DND-41 (cell line): ENCODE measurements around the gene PRELP.
A peak's percentile ranks its signal among the peaks of the same experiment; 100 is the strongest.

Source experiments
- ATAC-seq: fragments of 200-7000 bp; cut with Tn5 transposase; 3 replicates; pipeline ENCODE4 v1.9.1; 2021; ENCODE audit warnings: low read depth; ENCODE audit not compliant: insufficient read depth
- DNase-seq: peaks from one replicate; pipeline ENCODE4 v3.0.0-alpha.2; 2020
- H2AFZ ChIP-seq: 2 replicates; pipeline ENCODE4 v1.6.0; 2012; ENCODE audit warnings: low read depth, low read length
- H3K27ac ChIP-seq: 2 replicates; pipeline ENCODE4 v1.5.1; 2012; ENCODE audit warnings: low read length, inconsistent platforms
- H3K27me3 ChIP-seq: fragments of 200-600 bp; sonication (generic); 2 replicates; pipeline ENCODE4 v1.6.0; 2012; ENCODE audit warnings: low read length, mild to moderate bottlenecking, inconsistent platforms; ENCODE audit not compliant: insufficient read depth, poor library complexity
- H3K36me3 ChIP-seq: 2 replicates; pipeline ENCODE4 v1.5.1; 2012; ENCODE audit warnings: low read length, inconsistent platforms; ENCODE audit not compliant: insufficient read depth
- H3K4me1 ChIP-seq: 2 replicates; pipeline ENCODE4 v1.5.1; 2012; ENCODE audit warnings: mild to moderate bottlenecking, low read length; ENCODE audit not compliant: insufficient read depth
- H3K4me2 ChIP-seq: 2 replicates; pipeline ENCODE4 v1.6.0; 2012; ENCODE audit warnings: mild to moderate bottlenecking, moderate library complexity, low read length, inconsistent platforms; ENCODE audit not compliant: insufficient read depth
- H3K4me3 ChIP-seq, 2 experiments: fragments of 200-600 bp in 1 of 2; shearing (Covaris generic) in 1 of 2; 2 replicates each; pipeline ENCODE4 v1.5.1; 2012 to 2016; ENCODE audit warnings: inconsistent platforms in 2 of 2, low read length in 2 of 2, mild to moderate bottlenecking in 2 of 2, low read depth in 1 of 2, moderate library complexity in 1 of 2
- H3K79me2 ChIP-seq: 2 replicates; pipeline ENCODE4 v1.6.0; 2012; ENCODE audit warnings: low read length, inconsistent platforms; ENCODE audit not compliant: insufficient read depth
- H3K9ac ChIP-seq: 2 replicates; pipeline ENCODE4 v1.6.0; 2012; ENCODE audit warnings: low read depth, mild to moderate bottlenecking, inconsistent platforms, low read length, moderate library complexity
- H3K9me3 ChIP-seq: 2 replicates; pipeline ENCODE4 v1.5.1; 2012; ENCODE audit warnings: low read length, moderate library complexity, mild to moderate bottlenecking, inconsistent platforms; ENCODE audit not compliant: insufficient read depth, severe bottlenecking
- H4K20me1 ChIP-seq: 2 replicates; pipeline ENCODE4 v1.6.0; 2012; ENCODE audit warnings: low read length; ENCODE audit not compliant: insufficient read depth
- EZH2 ChIP-seq: IDR thresholded peaks from 3 replicates; pipeline ENCODE4 v1.6.1; 2012; ENCODE audit warnings: borderline replicate concordance, low read depth, mild to moderate bottlenecking, moderate library complexity, low read length, inconsistent platforms; ENCODE audit not compliant: severe bottlenecking
- TF ChIP-seq, protein P1 (sequence below): IDR thresholded peaks from 2 replicates; pipeline ENCODE4 v1.5.1; 2012; ENCODE audit warnings: borderline replicate concordance, low read length, moderate library complexity, mild to moderate bottlenecking; ENCODE audit not compliant: poor library complexity, severe bottlenecking; ENCODE audit errors: extremely low read depth

Gene PRELP

DNA sequence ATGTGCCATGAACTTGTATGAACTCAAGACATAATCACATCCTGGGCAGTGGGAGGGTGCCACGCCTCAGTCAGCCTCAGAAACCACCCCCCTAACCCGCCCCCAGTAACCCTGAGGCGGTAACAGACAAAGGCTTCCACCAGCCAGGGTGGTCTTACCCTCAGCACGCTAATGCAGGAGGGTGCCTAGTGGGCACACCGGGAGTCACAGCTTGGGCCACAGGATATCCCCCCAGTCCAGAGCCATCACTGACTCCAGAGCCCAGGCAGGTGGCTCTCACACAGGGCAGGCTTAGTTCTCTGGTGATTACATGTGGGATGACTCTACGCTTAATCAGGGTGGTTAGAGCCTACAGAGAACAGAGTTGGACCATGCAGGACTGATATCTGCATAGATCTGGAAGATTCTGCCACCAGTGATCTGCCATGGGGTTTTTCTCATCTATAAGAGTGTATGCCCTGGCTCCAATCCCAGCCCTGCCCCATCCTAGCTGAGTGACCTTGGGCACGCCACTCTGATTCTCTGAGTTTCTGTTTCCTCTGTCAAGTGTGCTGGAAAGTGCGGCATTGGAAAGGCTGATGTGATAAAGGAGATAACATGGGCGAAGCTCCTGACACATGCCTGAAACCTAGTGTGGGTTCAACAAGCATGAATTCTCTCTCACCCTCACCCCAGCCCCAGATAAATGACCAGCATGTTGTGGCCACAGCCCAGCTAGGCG lies 45.6 kb downstream of the PRELP start:
- no peak overlapping the region for H2AFZ ChIP-seq
- H4K20me1 ChIP-seq = no peaks in the 10 kb centered on the region
- H3K4me1 ChIP-seq = no peaks in the 10 kb centered on the region
- no peaks in the 10 kb centered on the region for H3K79me2 ChIP-seq
- no peak for TF ChIP-seq EZH2
- TF ChIP-seq, protein P1, sequence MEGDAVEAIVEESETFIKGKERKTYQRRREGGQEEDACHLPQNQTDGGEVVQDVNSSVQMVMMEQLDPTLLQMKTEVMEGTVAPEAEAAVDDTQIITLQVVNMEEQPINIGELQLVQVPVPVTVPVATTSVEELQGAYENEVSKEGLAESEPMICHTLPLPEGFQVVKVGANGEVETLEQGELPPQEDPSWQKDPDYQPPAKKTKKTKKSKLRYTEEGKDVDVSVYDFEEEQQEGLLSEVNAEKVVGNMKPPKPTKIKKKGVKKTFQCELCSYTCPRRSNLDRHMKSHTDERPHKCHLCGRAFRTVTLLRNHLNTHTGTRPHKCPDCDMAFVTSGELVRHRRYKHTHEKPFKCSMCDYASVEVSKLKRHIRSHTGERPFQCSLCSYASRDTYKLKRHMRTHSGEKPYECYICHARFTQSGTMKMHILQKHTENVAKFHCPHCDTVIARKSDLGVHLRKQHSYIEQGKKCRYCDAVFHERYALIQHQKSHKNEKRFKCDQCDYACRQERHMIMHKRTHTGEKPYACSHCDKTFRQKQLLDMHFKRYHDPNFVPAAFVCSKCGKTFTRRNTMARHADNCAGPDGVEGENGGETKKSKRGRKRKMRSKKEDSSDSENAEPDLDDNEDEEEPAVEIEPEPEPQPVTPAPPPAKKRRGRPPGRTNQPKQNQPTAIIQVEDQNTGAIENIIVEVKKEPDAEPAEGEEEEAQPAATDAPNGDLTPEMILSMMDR = no peak
- DNase-seq (peak; percentile 13), ATAC-seq (peak; percentile 58)
- H3K27me3 ChIP-seq = no peaks in the 10 kb centered on the region
- H3K4me3 ChIP-seq = no peak overlapping the region
- no peak overlapping the region for H3K4me2 ChIP-seq
- H3K36me3 ChIP-seq = no peaks in the 10 kb centered on the region
- H3K9me3 ChIP-seq = no peaks in the 10 kb centered on the region
- no peak overlapping the region for H3K27ac ChIP-seq
- H3K9ac ChIP-seq = no peak overlapping the region

DNA sequence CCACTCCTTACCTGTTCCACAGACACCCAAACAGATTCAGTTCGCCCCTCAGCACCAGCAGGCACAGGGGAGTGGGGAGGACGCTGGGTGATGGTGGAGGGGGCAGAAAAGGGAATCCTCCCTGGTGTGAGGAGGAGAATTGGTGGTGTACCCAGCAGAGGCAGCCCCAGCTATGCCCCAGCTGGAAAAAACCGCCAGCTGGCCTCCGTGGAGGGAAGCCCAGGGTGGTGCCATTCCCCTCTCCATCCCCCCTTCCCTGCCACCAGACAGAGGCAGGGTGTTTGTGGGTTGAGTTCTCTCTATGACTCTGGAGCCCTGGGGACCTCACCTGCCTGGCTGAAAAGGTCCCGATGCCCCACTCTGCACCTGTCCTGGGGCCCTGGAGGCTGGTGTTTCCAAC lies 46.2 kb downstream of the PRELP start:
- peak; percentile 34; the same call in 1 of the 3 replicates for ATAC-seq
- Histone ChIP-seq H2AFZ (no peak overlapping the region), H3K4me3 (no peak overlapping the region), H3K27me3 (no peaks in the 10 kb centered on the region), H3K27ac (no peak overlapping the region), H4K20me1 (no peaks in the 10 kb centered on the region), H3K79me2 (no peaks in the 10 kb centered on the region), H3K4me2 (no peak overlapping the region), H3K9me3 (no peaks in the 10 kb centered on the region), H3K9ac (no peak overlapping the region), H3K4me1 (no peaks in the 10 kb centered on the region), H3K36me3 (no peaks in the 10 kb centered on the region)
- DNase-seq = no peak
- TF ChIP-seq, protein P1 = no peak
- no peak for TF ChIP-seq EZH2

DNA sequence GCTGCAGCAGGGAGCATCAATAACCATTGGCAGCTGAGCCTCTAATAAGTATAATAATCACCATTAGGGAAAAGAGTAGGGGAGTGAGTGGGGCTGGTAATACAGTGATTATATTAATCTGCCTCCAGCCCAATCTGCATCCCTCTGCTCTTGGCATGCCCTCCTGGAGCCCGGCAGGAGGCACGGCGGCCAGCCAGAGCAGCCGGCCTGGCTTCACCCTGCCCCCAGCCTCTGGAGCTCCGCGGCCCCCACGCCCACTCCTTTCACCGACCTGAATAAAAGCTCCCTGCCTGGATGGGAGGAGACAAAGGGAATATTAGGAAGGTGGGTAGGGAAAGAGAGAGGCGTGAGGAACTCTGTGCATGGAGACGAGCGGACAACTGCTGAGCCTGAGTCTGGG lies 46.6 kb downstream of the PRELP start:
- no peak overlapping the region for H2AFZ ChIP-seq
- H3K27me3 ChIP-seq = no peaks in the 10 kb centered on the region
- H3K4me3 ChIP-seq = no peak overlapping the region
- no peaks in the 10 kb centered on the region for H4K20me1 ChIP-seq
- no peaks in the 10 kb centered on the region for H3K79me2 ChIP-seq
- no peaks in the 10 kb centered on the region for H3K4me1 ChIP-seq
- DNase-seq (no peak), ATAC-seq (no peak)
- no peak overlapping the region for H3K27ac ChIP-seq
- H3K9ac ChIP-seq = no peak overlapping the region
- no peak overlapping the region for H3K4me2 ChIP-seq
- no peaks in the 10 kb centered on the region for H3K36me3 ChIP-seq
- no peaks in the 10 kb centered on the region for H3K9me3 ChIP-seq
- no peak for TF ChIP-seq EZH2
- TF ChIP-seq, protein P1 = no peak

DNA sequence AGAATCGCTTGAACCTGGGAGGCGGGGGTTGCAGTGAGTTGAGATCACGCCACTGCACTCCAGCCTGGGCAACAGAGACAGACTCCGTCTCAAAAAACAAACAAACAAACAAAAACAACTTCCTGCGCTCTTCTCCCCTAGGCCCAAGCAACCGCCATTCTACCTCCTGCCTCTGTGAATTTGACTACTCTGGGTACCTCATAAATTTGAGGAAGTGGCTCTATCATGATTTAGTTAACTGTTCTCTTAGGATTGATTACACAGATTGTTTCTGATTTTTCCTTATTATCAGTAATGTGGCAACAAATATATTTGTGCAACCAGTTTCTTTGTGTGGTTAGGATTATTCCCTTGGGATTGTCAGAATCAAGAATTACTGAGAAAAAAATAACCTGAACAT lies 48.1 kb downstream of the PRELP start:
- Histone ChIP-seq H3K4me1 (no peaks in the 10 kb centered on the region), H3K4me2 (no peak overlapping the region), H3K27me3 (no peaks in the 10 kb centered on the region), H3K9ac (no peak overlapping the region), H3K27ac (no peak overlapping the region), H3K36me3 (no peaks in the 10 kb centered on the region), H4K20me1 (no peaks in the 10 kb centered on the region), H3K79me2 (no peaks in the 10 kb centered on the region), H3K4me3 (no peak overlapping the region), H3K9me3 (no peaks in the 10 kb centered on the region), H2AFZ (no peak overlapping the region)
- DNase-seq (no peak), ATAC-seq (no peak)
- TF ChIP-seq, protein P1 = no peak
- no peak for TF ChIP-seq EZH2
